ENCODE measurements around the gene RIOK2.
"Not testable (repeated sequence)": the region's sequence is repeated elsewhere in the genome, so short reads cannot be mapped to it uniquely, and the experiment has no call there.

The RIOK2 gene

GRCh38 chr5:97143704-97144103, 39.3 kb downstream of the RIOK2 start:
- Histone ChIP-seq H3K36me3 (ENCODE audit: control insufficient read depth in 2 of 2, insufficient read depth in 2 of 2, low read length in 2 of 2) (no peaks in the 10 kb centered on the region), H3K9ac (ENCODE audit: low read length in 2 of 2) (no peak overlapping the region), H3K27ac (ENCODE audit: low read length) (no peak overlapping the region), H3K27me3 (ENCODE audit: control insufficient read depth in 1 of 2, insufficient read depth in 2 of 2, low read length in 2 of 2) (no peaks in the 10 kb centered on the region), H3K9me3 (ENCODE audit: control insufficient read depth in 2 of 2, low read length in 2 of 2) (no peaks in the 10 kb centered on the region), H3K4me1 (ENCODE audit: control insufficient read depth, insufficient read depth, low read length) (no peaks in the 10 kb centered on the region), H3K4me3 (ENCODE audit: low read length in 2 of 2) (no peak overlapping the region)

GRCh38 chr5:97142521-97143254, 40.4 kb downstream of the RIOK2 start, which contains the start of gene LIX1:
Gene LIX1, minus strand, starts transcription at chr5:97142611. Its CDS starts 35 bp downstream, at chr5:97142576.
- peak within 1 kb of the TSS in 1 of 2 donors; percentile 31 for H3K9ac ChIP-seq (ENCODE audit: low read length in 2 of 2)
- H3K27me3 ChIP-seq (ENCODE audit: control insufficient read depth in 1 of 2, insufficient read depth in 2 of 2, low read length in 2 of 2), result no peaks in the 10 kb centered on the region
- H3K27ac ChIP-seq (ENCODE audit: low read length), result no peak within 1 kb of the TSS
- H3K9me3 ChIP-seq (ENCODE audit: control insufficient read depth in 2 of 2, low read length in 2 of 2), result no peaks in the 10 kb centered on the region
- no peaks in the 10 kb centered on the region for H3K4me1 ChIP-seq (ENCODE audit: control insufficient read depth, insufficient read depth, low read length)
- H3K4me3 ChIP-seq (ENCODE audit: low read length in 2 of 2), result peak within 1 kb of the TSS; percentile 21 to 47
- no peaks in the 10 kb centered on the region for H3K36me3 ChIP-seq (ENCODE audit: control insufficient read depth in 2 of 2, insufficient read depth in 2 of 2, low read length in 2 of 2)

GRCh38 chr5:97141539-97141938, 41.5 kb downstream of the RIOK2 start:
- Histone ChIP-seq H3K4me1 (ENCODE audit: control insufficient read depth, insufficient read depth, low read length) (no peaks in the 10 kb centered on the region), H3K27ac (ENCODE audit: low read length) (no peak overlapping the region), H3K4me3 (ENCODE audit: low read length in 2 of 2) (no peak overlapping the region), H3K9me3 (ENCODE audit: control insufficient read depth in 2 of 2, low read length in 2 of 2) (no peaks in the 10 kb centered on the region), H3K9ac (ENCODE audit: low read length in 2 of 2) (no peak overlapping the region), H3K36me3 (ENCODE audit: control insufficient read depth in 2 of 2, insufficient read depth in 2 of 2, low read length in 2 of 2) (no peaks in the 10 kb centered on the region), H3K27me3 (ENCODE audit: control insufficient read depth in 1 of 2, insufficient read depth in 2 of 2, low read length in 2 of 2) (no peaks in the 10 kb centered on the region)

GRCh38 chr5:97141031-97141430, 42.0 kb downstream of the RIOK2 start:
- Histone ChIP-seq H3K4me3 (ENCODE audit: low read length in 2 of 2) (no peak overlapping the region), H3K36me3 (ENCODE audit: control insufficient read depth in 2 of 2, insufficient read depth in 2 of 2, low read length in 2 of 2) (no peaks in the 10 kb centered on the region), H3K27ac (ENCODE audit: low read length) (no peak overlapping the region), H3K4me1 (ENCODE audit: control insufficient read depth, insufficient read depth, low read length) (no peaks in the 10 kb centered on the region), H3K9ac (ENCODE audit: low read length in 2 of 2) (no peak overlapping the region), H3K27me3 (ENCODE audit: control insufficient read depth in 1 of 2, insufficient read depth in 2 of 2, low read length in 2 of 2) (no peaks in the 10 kb centered on the region), H3K9me3 (ENCODE audit: control insufficient read depth in 2 of 2, low read length in 2 of 2) (no peaks in the 10 kb centered on the region)

- not testable (repeated sequence) for H3K9me3 ChIP-seq (ENCODE audit: control insufficient read depth in 2 of 2, low read length in 2 of 2); H3K27me3 ChIP-seq (ENCODE audit: control insufficient read depth in 1 of 2, insufficient read depth in 2 of 2, low read length in 2 of 2); H3K4me1 ChIP-seq (ENCODE audit: control insufficient read depth, insufficient read depth, low read length); H3K9ac ChIP-seq (ENCODE audit: low read length in 2 of 2); H3K36me3 ChIP-seq (ENCODE audit: control insufficient read depth in 2 of 2, insufficient read depth in 2 of 2, low read length in 2 of 2); H3K4me3 ChIP-seq (ENCODE audit: low read length in 2 of 2); H3K27ac ChIP-seq (ENCODE audit: low read length)
Observed at GRCh38 chr5:97140250-97140649, 42.8 kb downstream of the RIOK2 start.

GRCh38 chr5:97136475-97136874, 46.6 kb downstream of the RIOK2 start:
- no peak overlapping the region for H3K9ac ChIP-seq (ENCODE audit: low read length in 2 of 2)
- peaks cover 3% of the 10 kb centered on the region for H3K4me1 ChIP-seq (ENCODE audit: control insufficient read depth, insufficient read depth, low read length)
- H3K27ac ChIP-seq (ENCODE audit: low read length), result no peak overlapping the region
- H3K27me3 ChIP-seq (ENCODE audit: control insufficient read depth in 1 of 2, insufficient read depth in 2 of 2, low read length in 2 of 2), result no peaks in the 10 kb centered on the region
- H3K36me3 ChIP-seq (ENCODE audit: control insufficient read depth in 2 of 2, insufficient read depth in 2 of 2, low read length in 2 of 2), result no peaks in the 10 kb centered on the region
- no peaks in the 10 kb centered on the region for H3K9me3 ChIP-seq (ENCODE audit: control insufficient read depth in 2 of 2, low read length in 2 of 2)
- no peak overlapping the region for H3K4me3 ChIP-seq (ENCODE audit: low read length in 2 of 2)

GRCh38 chr5:97135868-97136267, 47.2 kb downstream of the RIOK2 start:
- no peak overlapping the region for H3K9ac ChIP-seq (ENCODE audit: low read length in 2 of 2)
- H3K9me3 ChIP-seq (ENCODE audit: control insufficient read depth in 2 of 2, low read length in 2 of 2), result no peaks in the 10 kb centered on the region
- peaks cover 7% of the 10 kb centered on the region for H3K4me1 ChIP-seq (ENCODE audit: control insufficient read depth, insufficient read depth, low read length)
- no peak overlapping the region for H3K27ac ChIP-seq (ENCODE audit: low read length)
- H3K4me3 ChIP-seq (ENCODE audit: low read length in 2 of 2), result no peak overlapping the region
- H3K36me3 ChIP-seq (ENCODE audit: control insufficient read depth in 2 of 2, insufficient read depth in 2 of 2, low read length in 2 of 2), result no peaks in the 10 kb centered on the region
- H3K27me3 ChIP-seq (ENCODE audit: control insufficient read depth in 1 of 2, insufficient read depth in 2 of 2, low read length in 2 of 2), result no peaks in the 10 kb centered on the region

- no peak overlapping the region for H3K9ac ChIP-seq (ENCODE audit: low read length in 2 of 2)
- no peaks in the 10 kb centered on the region for H3K36me3 ChIP-seq (ENCODE audit: control insufficient read depth in 2 of 2, insufficient read depth in 2 of 2, low read length in 2 of 2)
- peaks cover 7% of the 10 kb centered on the region for H3K4me1 ChIP-seq (ENCODE audit: control insufficient read depth, insufficient read depth, low read length)
- no peak overlapping the region for H3K4me3 ChIP-seq (ENCODE audit: low read length in 2 of 2)
- H3K9me3 ChIP-seq (ENCODE audit: control insufficient read depth in 2 of 2, low read length in 2 of 2), result no peaks in the 10 kb centered on the region
- H3K27ac ChIP-seq (ENCODE audit: low read length), result no peak overlapping the region
- no peaks in the 10 kb centered on the region for H3K27me3 ChIP-seq (ENCODE audit: control insufficient read depth in 1 of 2, insufficient read depth in 2 of 2, low read length in 2 of 2)
Observed at GRCh38 chr5:97134634-97135033, 48.4 kb downstream of the RIOK2 start.

- Histone ChIP-seq H3K4me3 (ENCODE audit: low read length in 2 of 2) (no peak overlapping the region), H3K9me3 (ENCODE audit: control insufficient read depth in 2 of 2, low read length in 2 of 2) (no peaks in the 10 kb centered on the region), H3K4me1 (ENCODE audit: control insufficient read depth, insufficient read depth, low read length) (peaks cover 7% of the 10 kb centered on the region), H3K27ac (ENCODE audit: low read length) (no peak overlapping the region), H3K9ac (ENCODE audit: low read length in 2 of 2) (no peak overlapping the region), H3K36me3 (ENCODE audit: control insufficient read depth in 2 of 2, insufficient read depth in 2 of 2, low read length in 2 of 2) (no peaks in the 10 kb centered on the region), H3K27me3 (ENCODE audit: control insufficient read depth in 1 of 2, insufficient read depth in 2 of 2, low read length in 2 of 2) (no peaks in the 10 kb centered on the region)
Observed at GRCh38 chr5:97133101-97133500, 49.9 kb downstream of the RIOK2 start.

GRCh38 chr5:97131921-97132320, 51.1 kb downstream of the RIOK2 start:
- H3K9ac ChIP-seq (ENCODE audit: low read length in 2 of 2), result no peak overlapping the region
- peaks cover 7% of the 10 kb centered on the region for H3K4me1 ChIP-seq (ENCODE audit: control insufficient read depth, insufficient read depth, low read length)
- H3K9me3 ChIP-seq (ENCODE audit: control insufficient read depth in 2 of 2, low read length in 2 of 2), result no peaks in the 10 kb centered on the region
- no peaks in the 10 kb centered on the region for H3K36me3 ChIP-seq (ENCODE audit: control insufficient read depth in 2 of 2, insufficient read depth in 2 of 2, low read length in 2 of 2)
- H3K27ac ChIP-seq (ENCODE audit: low read length), result no peak overlapping the region
- no peak overlapping the region for H3K4me3 ChIP-seq (ENCODE audit: low read length in 2 of 2)
- no peaks in the 10 kb centered on the region for H3K27me3 ChIP-seq (ENCODE audit: control insufficient read depth in 1 of 2, insufficient read depth in 2 of 2, low read length in 2 of 2)

GRCh38 chr5:97131139-97131710, 51.8 kb downstream of the RIOK2 start:
- no peak overlapping the region for H3K27ac ChIP-seq (ENCODE audit: low read length)
- no peak overlapping the region for H3K4me3 ChIP-seq (ENCODE audit: low read length in 2 of 2)
- no peaks in the 10 kb centered on the region for H3K27me3 ChIP-seq (ENCODE audit: control insufficient read depth in 1 of 2, insufficient read depth in 2 of 2, low read length in 2 of 2)
- H3K4me1 ChIP-seq (ENCODE audit: control insufficient read depth, insufficient read depth, low read length), result peaks cover 7% of the 10 kb centered on the region
- H3K9ac ChIP-seq (ENCODE audit: low read length in 2 of 2), result no peak overlapping the region
- no peaks in the 10 kb centered on the region for H3K9me3 ChIP-seq (ENCODE audit: control insufficient read depth in 2 of 2, low read length in 2 of 2)
- H3K36me3 ChIP-seq (ENCODE audit: control insufficient read depth in 2 of 2, insufficient read depth in 2 of 2, low read length in 2 of 2), result no peaks in the 10 kb centered on the region

Data from stomach smooth muscle (tissue), 2 donors.